GM19351 (cell line): ENCODE measurements around the gene LMTK2.

ENCODE experiments used
- ATAC-seq: cut with Tn5 transposase; IDR thresholded peaks from one replicate; pipeline ENCODE4 v1.9.1; 2021; ENCODE audit warnings: mild to moderate bottlenecking, moderate library complexity; ENCODE audit not compliant: unreplicated experiment

Gene LMTK2

GRCh38 chr7:98231493-98232262, 125.0 kb downstream of the LMTK2 start:
- ATAC-seq, result no peak

DNA sequence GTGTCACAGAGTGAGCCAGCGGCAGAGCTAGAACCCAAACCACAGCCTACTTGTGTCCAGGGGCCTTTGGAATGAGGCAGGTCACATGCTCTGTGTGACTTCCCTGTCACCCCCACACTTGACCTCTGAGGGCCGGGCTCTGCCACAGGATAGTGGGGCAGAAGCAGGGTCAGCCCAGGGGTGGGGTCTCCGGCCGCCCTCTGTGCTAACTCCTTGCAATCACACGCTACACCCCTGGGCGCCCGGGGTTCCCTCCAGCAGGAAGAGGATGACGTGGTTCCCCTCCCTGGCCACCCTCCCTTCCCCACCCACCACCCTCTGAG, 125.6 kb downstream of the LMTK2 start:
- no peak for ATAC-seq

DNA sequence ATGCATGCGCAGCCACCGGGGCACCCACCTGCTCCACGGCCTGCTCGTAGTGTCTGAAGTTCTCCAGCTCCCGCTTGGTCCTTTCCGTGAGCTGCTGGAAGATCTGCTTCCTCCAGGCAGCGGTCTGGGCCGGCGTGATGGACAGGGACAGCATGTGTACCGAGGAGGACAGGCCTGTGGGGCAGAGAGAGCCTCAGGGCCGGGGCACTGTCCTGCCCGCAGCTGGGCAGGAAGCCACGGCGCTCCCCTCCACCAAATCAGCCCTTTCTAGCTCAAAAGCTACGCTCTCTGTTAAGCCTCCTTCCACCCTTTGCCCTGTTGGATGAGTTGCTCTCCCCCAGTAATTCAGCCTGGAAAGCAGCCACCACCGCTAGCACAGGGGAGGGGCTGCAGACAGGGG, 126.1 kb downstream of the LMTK2 start:
- ATAC-seq, result no peak

GRCh38 chr7:98233219-98234070, 126.8 kb downstream of the LMTK2 start:
- ATAC-seq, result no peak

GRCh38 chr7:98234429-98235147, 127.9 kb downstream of the LMTK2 start:
- ATAC-seq, result no peak

GRCh38 chr7:98235901-98236300, 129.2 kb downstream of the LMTK2 start:
- ATAC-seq, result no peak

DNA sequence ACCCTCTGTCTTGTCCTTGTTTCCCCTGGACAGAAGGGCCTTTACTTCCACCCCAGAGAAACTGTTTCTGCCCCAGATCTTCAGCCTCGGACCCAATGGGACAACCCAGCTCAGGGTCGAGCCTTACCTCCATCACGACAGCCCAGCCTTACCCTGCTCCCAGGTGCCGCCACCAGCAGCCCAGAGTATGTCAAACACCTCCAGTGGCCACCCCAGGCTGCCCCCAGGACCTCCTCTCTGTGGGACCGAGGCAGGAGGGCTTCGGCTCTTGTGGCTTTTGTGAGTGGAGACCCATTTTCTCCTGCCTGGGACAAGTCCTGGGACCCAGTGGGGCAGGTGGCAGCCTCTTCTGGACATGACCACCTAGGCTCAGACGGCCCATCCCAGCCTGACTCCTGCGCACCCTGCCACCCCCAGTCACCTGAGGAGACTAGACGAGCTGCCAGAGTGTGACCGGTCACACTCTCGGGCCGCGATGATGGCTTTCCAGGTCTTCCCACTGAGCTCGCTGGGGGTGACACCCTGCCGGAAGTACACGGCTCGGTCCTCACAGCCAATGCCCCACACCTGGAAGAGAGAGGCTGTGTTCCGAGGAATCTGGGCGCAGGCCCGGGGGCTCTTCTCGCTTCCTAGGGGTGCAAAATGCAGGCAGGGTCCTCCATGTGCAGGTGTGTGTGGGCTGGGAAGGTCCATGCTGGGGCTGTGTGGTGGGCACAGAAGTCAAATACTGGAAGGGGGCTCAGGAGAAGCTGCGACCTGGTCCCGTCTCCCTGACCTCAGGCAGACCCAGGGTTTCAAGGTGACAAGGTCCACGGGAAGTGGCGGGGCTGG, 129.9 kb downstream of the LMTK2 start:
- no peak for ATAC-seq

DNA sequence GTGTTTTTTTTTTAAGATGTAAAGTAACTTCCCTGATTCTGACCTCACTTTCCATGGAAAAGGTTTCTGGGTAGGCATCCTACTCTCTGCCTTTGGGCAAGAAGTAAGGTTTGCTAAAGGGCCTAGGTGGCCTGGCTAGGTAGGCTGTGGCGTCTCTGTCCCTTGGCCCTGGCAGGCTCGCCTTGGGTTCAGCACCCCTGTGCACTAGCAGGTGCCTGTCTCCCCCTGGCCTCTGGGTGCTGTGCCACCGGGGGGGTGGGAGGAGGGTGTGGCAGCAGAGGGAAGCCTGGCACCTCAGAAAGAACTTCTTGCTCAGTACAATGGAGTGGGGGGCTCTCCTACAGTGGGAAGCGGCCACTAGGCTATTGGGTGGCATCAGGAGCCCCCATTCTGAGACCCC, 131.4 kb downstream of the LMTK2 start:
- ATAC-seq, result no peak

DNA sequence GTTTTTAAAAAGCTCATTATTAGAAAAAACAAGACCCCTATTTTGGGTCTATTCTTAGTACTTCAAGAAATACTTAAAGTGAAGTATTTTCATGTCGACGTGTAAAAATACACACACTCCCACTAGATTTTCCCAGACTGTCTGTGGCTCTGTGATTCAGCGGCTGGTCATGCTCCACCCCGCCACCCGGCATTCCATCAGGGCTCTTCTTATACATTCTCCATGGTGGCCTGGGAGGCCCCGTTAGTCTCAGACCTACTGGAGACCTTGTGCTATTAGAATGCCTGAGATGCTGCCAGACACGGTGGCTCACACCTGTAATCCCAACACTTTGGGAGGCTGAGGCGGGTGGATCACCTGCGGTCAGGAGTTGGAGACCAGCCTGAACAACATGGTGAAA, 132.3 kb downstream of the LMTK2 start:
- ATAC-seq, result no peak

DNA sequence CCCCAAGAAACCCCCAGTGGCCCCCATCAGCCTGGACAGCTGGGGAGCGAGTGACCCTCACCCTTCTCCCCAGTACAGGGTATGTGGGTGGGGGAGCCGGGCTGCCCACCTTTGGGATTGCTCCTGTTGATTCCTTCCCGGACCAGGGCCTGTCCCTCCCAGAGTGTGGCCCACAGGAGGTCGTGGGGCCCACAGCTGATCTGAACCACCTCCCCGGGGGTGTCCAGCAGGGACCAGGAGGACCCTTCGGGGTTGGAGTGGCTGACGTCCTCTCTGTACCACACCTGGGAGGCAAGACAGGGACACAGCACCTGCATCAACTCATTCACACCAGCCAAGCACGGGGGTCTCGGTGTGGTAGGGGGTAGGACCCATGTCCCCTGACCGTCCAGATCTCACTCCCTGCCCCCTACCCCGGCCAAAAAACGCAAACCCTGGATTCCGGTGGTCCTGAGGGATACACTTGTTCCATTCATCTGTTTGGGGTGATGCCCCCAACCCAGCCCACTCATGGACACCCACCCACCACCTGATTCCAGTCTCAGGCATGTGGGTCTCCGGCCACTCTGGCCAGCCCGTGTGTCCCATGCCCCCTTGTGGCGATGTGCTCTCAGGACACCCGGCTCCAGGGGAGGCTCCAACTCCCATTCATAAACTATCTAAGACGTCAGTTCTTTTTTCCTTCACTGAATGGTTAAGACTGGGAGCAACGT, 134.5 kb downstream of the LMTK2 start:
- ATAC-seq, result peak; percentile 76

DNA sequence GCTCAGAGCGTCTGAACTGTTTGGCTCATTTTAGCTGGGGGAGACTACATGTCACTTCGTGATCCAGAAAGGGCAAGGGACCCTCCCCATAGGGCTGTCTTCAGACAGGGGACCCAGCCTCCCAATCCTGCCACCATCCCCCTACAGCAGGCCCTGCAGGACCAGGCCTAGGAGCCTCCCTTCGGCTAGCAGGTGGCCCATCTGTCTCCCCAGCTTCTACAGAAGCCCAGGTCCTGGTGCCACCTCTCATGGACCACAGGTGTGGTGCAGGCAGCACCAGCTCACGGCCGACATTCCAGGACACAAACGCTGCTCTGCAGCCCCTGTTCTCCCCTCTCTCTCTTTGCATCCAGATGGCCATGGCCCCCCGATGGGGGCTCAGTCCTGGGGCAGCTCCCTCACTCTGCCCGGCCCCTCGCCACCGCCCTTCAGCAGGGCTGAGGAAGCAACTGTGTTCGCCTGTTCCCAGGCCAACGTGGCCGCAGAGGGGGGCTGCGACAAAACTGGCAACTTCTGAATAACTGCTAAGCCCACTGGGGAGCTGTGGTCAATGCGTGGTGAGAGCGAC, 135.1 kb downstream of the LMTK2 start:
- ATAC-seq, result peak; percentile 20

DNA sequence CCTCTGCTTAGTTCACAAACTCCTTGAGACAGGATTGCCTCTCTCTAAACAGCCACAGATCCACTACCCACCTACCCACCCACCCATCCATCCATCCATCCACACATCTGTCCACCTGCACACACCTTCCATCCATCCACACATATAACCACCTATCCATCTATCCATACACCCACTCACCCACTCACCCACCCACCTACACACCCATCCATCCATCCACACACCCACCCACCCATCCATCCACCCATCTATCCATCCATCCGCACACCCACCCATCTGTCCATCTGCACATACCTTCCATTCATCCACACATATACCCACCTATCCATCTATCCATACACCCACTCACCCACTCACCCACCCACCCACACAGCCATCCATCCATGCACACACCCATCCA, 135.7 kb downstream of the LMTK2 start:
- ATAC-seq, result no peak

DNA sequence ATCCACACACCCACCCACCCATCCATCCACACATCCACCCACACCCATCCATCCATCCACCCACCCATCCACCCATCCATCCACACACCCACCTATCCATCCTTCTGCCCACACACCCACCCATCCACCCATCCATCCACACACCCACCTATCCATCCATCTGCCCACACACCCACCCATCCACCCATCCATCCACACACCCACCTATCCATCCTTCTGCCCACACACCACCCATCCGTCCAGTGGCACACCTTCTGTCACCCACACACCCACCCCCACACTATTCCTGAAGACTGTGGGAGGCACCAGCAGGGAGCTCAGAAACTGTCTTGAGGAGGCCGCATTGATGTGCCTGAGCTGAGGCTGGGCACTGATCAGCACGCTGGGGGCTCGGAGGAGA, 136.3 kb downstream of the LMTK2 start:
- no peak for ATAC-seq

GRCh38 chr7:98244871-98245270, 138.2 kb downstream of the LMTK2 start:
- ATAC-seq, result no peak

DNA sequence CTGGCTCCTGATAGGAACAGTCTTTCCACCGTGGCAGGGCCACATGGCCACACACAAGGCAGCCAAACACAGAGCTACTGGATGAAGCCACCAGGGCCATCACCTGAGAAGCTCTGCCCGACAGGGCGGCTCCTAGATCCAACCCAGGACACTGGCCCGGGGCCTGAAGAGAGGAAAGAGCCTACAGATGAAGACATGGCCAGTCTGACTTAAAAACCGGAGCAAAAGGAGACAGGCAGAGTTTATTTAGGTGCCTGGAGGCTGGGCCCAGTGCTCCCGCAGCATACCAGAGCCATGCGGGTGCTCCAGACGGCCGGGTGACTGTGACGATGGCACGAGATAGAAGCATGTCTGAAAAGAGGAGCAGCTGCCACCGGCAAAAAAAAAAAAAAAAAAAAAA, 141.5 kb downstream of the LMTK2 start:
- no peak for ATAC-seq

DNA sequence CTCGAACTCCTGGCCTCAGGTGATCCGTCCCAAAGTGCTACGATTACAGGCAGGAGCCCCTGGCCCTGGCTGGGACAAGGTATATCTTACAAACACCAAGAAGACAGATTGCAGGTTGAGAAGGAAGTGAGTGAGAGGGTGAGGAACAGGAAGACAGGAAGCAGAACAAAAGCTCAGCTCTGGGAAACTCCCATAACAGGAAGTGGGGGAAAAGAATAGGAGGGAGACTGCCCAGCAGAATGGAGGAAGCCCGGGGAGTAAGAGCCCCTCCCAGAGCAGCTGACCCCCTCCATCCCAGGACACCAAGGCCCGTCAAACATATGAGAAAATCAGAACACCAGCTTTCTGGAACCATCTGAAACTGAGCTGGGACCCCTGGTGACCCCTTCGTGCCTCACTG, 142.4 kb downstream of the LMTK2 start:
- ATAC-seq, result no peak

DNA sequence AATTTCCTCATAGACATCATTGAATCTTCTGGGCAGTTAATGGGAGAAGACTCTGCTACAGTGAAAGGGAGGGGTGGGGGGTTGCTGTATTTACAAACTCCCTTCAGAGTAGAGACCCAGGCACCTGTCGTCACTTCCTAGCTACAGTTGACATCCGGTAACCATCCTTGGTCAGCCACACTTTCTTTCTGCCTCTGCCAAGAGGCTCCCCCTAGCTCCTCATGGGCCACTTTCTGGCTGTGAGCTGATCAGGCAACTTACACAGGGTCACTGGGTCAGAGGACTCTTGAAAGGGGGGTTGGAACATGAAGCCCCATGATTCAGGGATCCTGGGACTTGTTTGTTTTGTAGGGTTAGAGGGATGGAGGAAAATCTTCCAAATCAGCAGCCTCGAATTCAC, 144.1 kb downstream of the LMTK2 start:
- peak; percentile 38 for ATAC-seq

GRCh38 chr7:98251231-98251600, 144.6 kb downstream of the LMTK2 start:
- ATAC-seq, result peak; percentile 31

DNA sequence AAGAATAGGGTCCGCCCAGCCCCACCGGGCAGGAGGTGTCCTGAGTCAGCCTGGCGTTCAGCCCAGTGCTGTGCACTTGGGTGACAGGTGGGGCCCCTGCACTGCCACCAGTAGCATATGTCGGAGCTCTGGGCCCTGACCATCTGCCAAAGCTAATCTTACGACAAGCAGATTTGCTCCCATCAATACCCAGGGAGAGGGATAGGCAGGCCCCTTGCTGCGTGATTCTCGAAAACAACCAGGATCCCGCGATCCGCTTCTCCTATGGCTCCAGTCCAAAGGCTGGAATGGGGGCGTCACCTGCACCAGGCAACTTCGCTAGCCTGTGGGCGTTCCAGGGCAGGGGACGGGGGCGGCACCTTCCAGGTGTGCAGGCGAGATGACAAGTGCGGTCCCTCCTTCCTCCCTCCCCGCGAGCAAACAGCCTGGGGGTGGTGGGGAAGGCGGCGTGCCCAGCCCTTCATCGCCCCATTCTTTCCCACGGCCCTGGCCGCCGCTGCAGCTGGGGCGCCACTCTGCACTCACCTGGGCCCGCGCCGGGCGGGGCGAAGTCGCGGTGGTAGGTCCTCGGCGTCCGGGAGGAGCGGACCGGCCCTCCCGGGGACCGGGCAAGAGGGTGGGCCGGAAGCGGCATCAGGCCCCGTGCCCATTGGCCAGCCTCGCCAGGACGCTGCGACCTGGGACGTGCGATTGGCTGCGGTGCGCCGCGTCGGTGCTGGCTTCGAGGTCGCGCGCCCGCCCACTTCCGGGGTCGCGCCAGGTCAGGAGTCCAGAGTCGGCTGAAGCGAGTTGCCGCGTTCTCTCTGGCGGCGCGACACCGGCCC, 145.2 kb downstream of the LMTK2 start, which contains the start of gene TECPR1:
TECPR1 (minus strand) TSS at position 632 of the 824 bp plus-strand sequence. CDS start 6,086 bp downstream, outside the sequence.
- ATAC-seq, result peak; percentile 92
